H9 (cell line): ENCODE measurements around the gene FOXK1. TPM values are rescaled to one million over a fixed set of nuclear protein-coding genes. Genes with fewer than 3 reads are reported as not detected.

Experiments used
- DNase-seq: peaks from one replicate; pipeline ENCODE4 v3.0.0-alpha.2; 2017
- H2AFZ ChIP-seq: one replicate; pipeline ENCODE4 v1.6.1; 2013; ENCODE audit warnings: mild to moderate bottlenecking, low read length, control low read depth, moderate library complexity
- H2AK5ac ChIP-seq: 2 replicates; pipeline ENCODE4 v1.6.1; 2013; ENCODE audit warnings: low read length, control low read depth, mixed read lengths; ENCODE audit not compliant: insufficient read length
- H2BK120ac ChIP-seq: one replicate; pipeline ENCODE4 v1.6.1; 2013; ENCODE audit warnings: low read depth, mild to moderate bottlenecking, low read length, control low read depth, inconsistent platforms; ENCODE audit not compliant: poor library complexity, severe bottlenecking
- H2BK12ac ChIP-seq: 2 replicates; pipeline ENCODE4 v1.6.1; 2013; ENCODE audit warnings: low read length, control low read depth, mixed read lengths, low read depth; ENCODE audit not compliant: insufficient read length
- H2BK15ac ChIP-seq: 2 replicates; pipeline ENCODE4 v1.6.1; 2013; ENCODE audit warnings: low read depth, low read length, control low read depth
- H2BK20ac ChIP-seq: one replicate; pipeline ENCODE4 v1.6.1; 2013; ENCODE audit warnings: low read depth, mild to moderate bottlenecking, low read length, control low read depth, inconsistent platforms; ENCODE audit not compliant: poor library complexity, severe bottlenecking
- H2BK5ac ChIP-seq: 2 replicates; pipeline ENCODE4 v1.6.1; 2013; ENCODE audit warnings: low read length, control low read depth, mixed read lengths; ENCODE audit not compliant: insufficient read length
- H3K14ac ChIP-seq: 2 replicates; pipeline ENCODE4 v1.6.1; 2013; ENCODE audit warnings: low read length, control low read depth; ENCODE audit not compliant: insufficient read depth
- H3K18ac ChIP-seq: 2 replicates; pipeline ENCODE4 v1.6.1; 2013; ENCODE audit warnings: low read depth, mild to moderate bottlenecking, mixed read lengths, low read length, control low read depth; ENCODE audit not compliant: insufficient read length
- H3K23ac ChIP-seq: 2 replicates; pipeline ENCODE4 v1.6.1; 2013; ENCODE audit warnings: low read length, control low read depth, mixed read lengths, low read depth; ENCODE audit not compliant: insufficient read length
- H3K23me2 ChIP-seq: 2 replicates; pipeline ENCODE4 v1.6.1; 2013; ENCODE audit warnings: low read depth, mild to moderate bottlenecking, mixed read lengths, low read length, control low read depth; ENCODE audit not compliant: insufficient read length, poor library complexity, severe bottlenecking
- H3K27ac ChIP-seq: 2 replicates; pipeline ENCODE4 v1.5.1; 2013; ENCODE audit warnings: low read length, control low read depth, mixed read lengths, low read depth; ENCODE audit not compliant: insufficient read length
- H3K27me3 ChIP-seq: 2 replicates; pipeline ENCODE4 v1.6.1; 2013; ENCODE audit warnings: low read length, control low read depth, inconsistent platforms; ENCODE audit not compliant: insufficient read depth
- H3K4ac ChIP-seq: 2 replicates; pipeline ENCODE4 v1.6.1; 2013; ENCODE audit warnings: low read depth, mild to moderate bottlenecking, control low read depth, inconsistent platforms, low read length, moderate library complexity
- H3K4me1 ChIP-seq: 2 replicates; pipeline ENCODE4 v1.6.1; 2013; ENCODE audit warnings: low read length, control low read depth, inconsistent platforms; ENCODE audit not compliant: insufficient read depth
- H3K4me2 ChIP-seq: 2 replicates; pipeline ENCODE4 v1.6.1; 2013; ENCODE audit warnings: low read length, control low read depth, mixed read lengths; ENCODE audit not compliant: insufficient read length, insufficient read depth
- H3K56ac ChIP-seq: 2 replicates; pipeline ENCODE4 v1.6.1; 2013; ENCODE audit warnings: low read depth, mild to moderate bottlenecking, mixed read lengths, low read length, control low read depth; ENCODE audit not compliant: insufficient read length
- H3K79me1 ChIP-seq: 2 replicates; pipeline ENCODE4 v1.6.1; 2013; ENCODE audit warnings: low read depth, mild to moderate bottlenecking, moderate library complexity, low read length, control low read depth, inconsistent platforms; ENCODE audit not compliant: insufficient read depth, poor library complexity, severe bottlenecking
- H3K79me2 ChIP-seq: 2 replicates; pipeline ENCODE4 v1.6.1; 2013; ENCODE audit warnings: low read length, control low read depth, inconsistent platforms; ENCODE audit not compliant: insufficient read depth
- H3K9ac ChIP-seq: 2 replicates; pipeline ENCODE4 v1.6.1; 2013; ENCODE audit warnings: low read length, control low read depth, mixed read lengths; ENCODE audit not compliant: insufficient read length; ENCODE audit errors: extremely low read depth
- H3K9me3 ChIP-seq: one replicate; pipeline ENCODE4 v1.6.1; 2013; ENCODE audit warnings: low read depth, low read length, inconsistent platforms; ENCODE audit not compliant: control insufficient read depth
- H3T11ph ChIP-seq: one replicate; pipeline ENCODE4 v1.6.1; 2013; ENCODE audit warnings: mild to moderate bottlenecking, low read length, control low read depth, inconsistent platforms
- H4K20me1 ChIP-seq: one replicate; pipeline ENCODE4 v1.6.1; 2013; ENCODE audit not compliant: control insufficient read depth, insufficient read length, insufficient read depth
- H4K5ac ChIP-seq: 2 replicates; pipeline ENCODE4 v1.6.1; 2013; ENCODE audit warnings: low read depth, mild to moderate bottlenecking, mixed read lengths, low read length, control low read depth; ENCODE audit not compliant: insufficient read length
- H4K8ac ChIP-seq: replicated peaks from 2 replicates; pipeline ENCODE4 v1.6.1; 2013; ENCODE audit warnings: low read length, control low read depth, mixed read lengths, low read depth; ENCODE audit not compliant: insufficient read length
- H4K91ac ChIP-seq: 2 replicates; pipeline ENCODE4 v1.6.1; 2013; ENCODE audit warnings: low read depth, mild to moderate bottlenecking, moderate library complexity, mixed read lengths, low read length, control low read depth; ENCODE audit not compliant: insufficient read length
- H3K27ac Mint-ChIP-seq, 3 experiments: 2 replicates in 2 of 3; 3 replicates in 1 of 3; pipeline ENCODE4 v1.8.0; 2020 to 2021; ENCODE audit warnings: mixed read lengths in 3 of 3, mild to moderate bottlenecking in 1 of 3, moderate library complexity in 1 of 3
- H3K27me3 Mint-ChIP-seq: 2 replicates; pipeline ENCODE4 v1.8.0; 2021; ENCODE audit warnings: low read depth, mild to moderate bottlenecking, moderate library complexity, mixed read lengths
- H3K36me3 Mint-ChIP-seq, 3 experiments: 2 replicates in 2 of 3; 3 replicates in 1 of 3; pipeline ENCODE4 v1.8.0; 2020 to 2021; ENCODE audit warnings: low read depth in 3 of 3, mixed read lengths in 3 of 3; ENCODE audit not compliant: insufficient read depth in 1 of 3
- H3K4me1 Mint-ChIP-seq, 2 experiments: 2 replicates each; pipeline ENCODE4 v1.8.0; 2020; ENCODE audit warnings: mixed read lengths in 2 of 2
- H3K4me3 Mint-ChIP-seq, 2 experiments: 2 replicates in 1 of 2; 3 replicates in 1 of 2; pipeline ENCODE4 v1.8.0; 2020 to 2021; ENCODE audit warnings: mild to moderate bottlenecking in 2 of 2, mixed read lengths in 2 of 2, moderate library complexity in 1 of 2
- H3K9me3 Mint-ChIP-seq, 2 experiments: 2 replicates in 1 of 2; 3 replicates in 1 of 2; pipeline ENCODE4 v1.8.0; 2020; ENCODE audit warnings: mild to moderate bottlenecking in 2 of 2, mixed read lengths in 2 of 2, moderate library complexity in 1 of 2
- CTCF ChIP-seq: fragments of 200-600 bp; sonication (generic); conservative IDR thresholded peaks from 3 replicates; pipeline ENCODE4 v1.8.0; 2021; ENCODE audit warnings: antibody characterized with exemption, mild to moderate bottlenecking
- WGBS: extraction: QIAGEN DNeasy Blood & Tissue Kit; methylation state at CpG from one replicate; pipeline ENCODE4 v1.1.7; 2013; ENCODE audit warnings: missing lambda C conversion rate, low lambda C conversion rate, mixed read lengths; ENCODE audit not compliant: insufficient read length; ENCODE audit errors: extremely low coverage; 5-methylcytosine and 5-hydroxymethylcytosine counted together
- total RNA-seq: library from RNA; stranded (reverse); gene quantifications from 2 replicates; pipeline ENCODE4 v1.2.1, GENCODE V29; 2021

Gene FOXK1
- total RNA-seq, 1 experiment from 2014 or later, result 14.4 TPM

- Histone ChIP-seq H3K14ac (no peak overlapping the region), H2BK5ac (no peak overlapping the region), H4K8ac (no peak overlapping the region), H3K56ac (no peak overlapping the region), H2BK12ac (no peak overlapping the region), H4K5ac (no peak overlapping the region), H3K9me3 (no peaks in the 10 kb centered on the region), H3K79me2 (peaks cover 5% of the 10 kb centered on the region; the same call in 1 of the 2 replicates), H3K27me3 (no peaks in the 10 kb centered on the region; the same call in 1 of the 2 replicates), H3T11ph (no peak overlapping the region), H3K18ac (no peak overlapping the region), H3K4me2 (no peak overlapping the region), H2BK20ac (no peak overlapping the region), H2BK15ac (no peak overlapping the region), H4K20me1 (no peaks in the 10 kb centered on the region), H2BK120ac (no peak overlapping the region), H3K27ac (no peak overlapping the region), H3K4ac (no peak overlapping the region), H3K9ac (no peak overlapping the region), H4K91ac (no peak overlapping the region), H3K4me1 (no peaks in the 10 kb centered on the region; the same call in 1 of the 2 replicates), H2AK5ac (no peak overlapping the region), H3K23me2 (no peaks in the 10 kb centered on the region), H2AFZ (no peak overlapping the region), H3K79me1 (peaks cover 3% of the 10 kb centered on the region), H3K23ac (no peak overlapping the region)
- no peak for TF ChIP-seq CTCF
- WGBS, result no CpG with 5 or more reads among the region's 2 CpGs
- Mint-ChIP-seq H3K27me3 (peaks cover 9% of the 10 kb centered on the region), H3K9me3 (no peaks in the 10 kb centered on the region; a peak in 1 of 5 replicates), H3K27ac (no peak overlapping the region; a peak in 1 of 7 replicates), H3K4me3 (no peak overlapping the region), H3K36me3 (no peaks in the 10 kb centered on the region), H3K4me1 (no peaks in the 10 kb centered on the region)
- DNase-seq, result no peak
These were observed 12.2 kb downstream of the FOXK1 start for GRCh38 chr7:4694305-4694704.
